Activated CD4-positive, CD25-positive, alpha-beta regulatory T cell treated with anti-CD3 and anti-CD28 coated beads, Interleukin-2, amount 50 U/mL, for 24 hours (primary cell): ENCODE results near the gene PLPP3.

Experiments
- ATAC-seq, 2 donors: fragments of 150-1000 bp; cut with Tn5 transposase; one replicate each; pipeline ENCODE4 v1.10.0; 2021; ENCODE audit warnings: mild to moderate bottlenecking in 1 of 2, moderate library complexity in 1 of 2

The PLPP3 gene

DNA sequence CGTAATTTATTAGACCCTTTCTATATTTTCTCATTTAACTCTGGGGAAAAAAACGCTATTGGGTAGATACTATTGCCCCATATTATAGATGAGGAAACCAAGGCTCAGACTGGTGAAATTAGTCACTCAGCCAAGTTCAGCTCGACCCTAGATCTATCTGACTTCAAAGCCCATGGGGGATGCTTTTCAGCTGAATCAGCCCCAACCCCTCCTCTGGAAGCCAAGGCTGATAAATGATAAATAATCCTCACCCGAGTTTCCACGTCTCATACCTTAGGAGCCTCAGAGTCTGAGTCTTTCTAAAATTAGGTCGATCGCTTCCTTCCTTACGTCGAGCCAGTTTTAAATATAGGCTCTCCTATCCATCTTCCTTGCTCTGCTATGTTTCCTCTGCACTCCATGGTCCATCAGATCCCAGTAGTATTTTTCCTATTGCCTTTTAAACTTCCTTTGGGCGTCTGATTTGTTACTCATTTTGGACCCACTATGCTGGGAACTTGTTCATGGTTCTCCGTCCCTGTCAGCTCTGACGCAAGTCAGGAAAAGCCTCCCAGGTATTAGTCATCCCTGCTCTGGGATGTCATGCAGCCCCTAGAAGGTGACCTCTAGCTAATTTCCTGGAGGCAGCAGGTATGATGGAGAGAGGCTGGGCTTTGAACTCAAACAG, 122.8 kb downstream of the PLPP3 start:
- ATAC-seq: no peak

GRCh38 chr1:56453417-56454078, 125.8 kb downstream of the PLPP3 start:
- no peak for ATAC-seq

DNA sequence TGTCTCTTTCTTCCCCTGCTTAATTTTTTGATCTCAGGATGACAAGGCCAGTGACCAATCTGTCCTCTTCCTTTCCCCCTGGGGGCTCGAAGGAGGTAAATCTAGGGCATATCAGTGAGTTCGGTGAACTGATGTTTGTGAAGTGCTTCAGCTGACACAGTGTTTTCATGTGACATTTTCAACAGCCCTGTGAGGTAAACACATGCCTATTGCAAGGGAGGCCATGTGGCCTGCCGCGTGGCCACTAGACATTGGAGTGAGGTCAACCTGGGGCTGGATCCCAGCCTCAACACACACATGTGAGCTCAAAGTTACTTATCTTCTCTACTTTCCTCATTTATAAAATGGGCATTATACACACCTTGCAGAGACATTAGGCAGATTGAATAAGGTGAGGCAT, 126.3 kb downstream of the PLPP3 start:
- no peak for ATAC-seq

DNA sequence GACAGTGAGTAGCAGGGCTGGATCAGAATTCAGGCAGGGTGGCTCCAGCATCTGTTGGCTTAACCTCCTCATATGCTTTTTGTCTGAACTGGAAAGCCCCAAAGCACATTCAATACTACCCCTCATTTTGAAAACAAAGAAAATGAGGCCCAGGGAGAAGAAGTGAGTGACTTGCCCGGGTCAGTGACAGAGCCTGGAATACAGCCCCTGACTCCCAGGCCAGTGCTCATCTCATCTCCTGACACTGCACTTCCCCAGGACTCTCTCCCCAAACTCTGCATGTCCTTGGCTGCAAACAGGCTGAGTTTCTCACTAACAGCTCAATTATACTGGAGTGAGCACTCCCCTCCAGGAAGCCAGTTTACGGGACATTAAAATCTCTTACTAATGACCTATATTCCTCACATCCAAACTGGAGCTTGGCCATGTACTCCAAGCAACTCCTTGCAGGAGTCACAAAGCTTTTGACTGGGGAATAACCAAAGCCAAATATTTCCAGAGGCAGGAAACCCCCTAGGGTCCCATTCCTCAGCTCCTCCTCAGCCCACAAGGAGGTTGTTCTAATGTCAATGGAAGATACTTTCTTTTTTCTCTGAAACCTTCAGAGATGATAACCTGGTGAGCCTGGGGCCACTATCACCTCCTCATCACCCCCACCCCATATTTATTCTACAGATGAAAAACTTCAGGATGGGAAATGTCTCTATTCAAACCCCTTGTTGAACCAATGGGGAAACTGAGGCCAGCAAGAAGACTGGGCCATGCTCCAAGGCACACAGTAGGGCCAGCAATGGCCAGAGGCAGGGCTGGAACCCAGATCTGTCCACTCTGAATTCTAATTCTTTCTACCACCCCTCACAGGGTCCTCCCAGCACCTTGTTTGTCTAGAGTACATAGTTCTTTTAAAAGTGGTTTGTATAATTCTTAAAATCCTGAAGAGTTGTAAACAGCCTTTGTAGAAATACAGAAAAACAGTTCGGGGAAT, 127.0 kb downstream of the PLPP3 start:
- ATAC-seq: no peak

GRCh38 chr1:56451491-56451890, 127.9 kb downstream of the PLPP3 start:
- ATAC-seq: no peak

DNA sequence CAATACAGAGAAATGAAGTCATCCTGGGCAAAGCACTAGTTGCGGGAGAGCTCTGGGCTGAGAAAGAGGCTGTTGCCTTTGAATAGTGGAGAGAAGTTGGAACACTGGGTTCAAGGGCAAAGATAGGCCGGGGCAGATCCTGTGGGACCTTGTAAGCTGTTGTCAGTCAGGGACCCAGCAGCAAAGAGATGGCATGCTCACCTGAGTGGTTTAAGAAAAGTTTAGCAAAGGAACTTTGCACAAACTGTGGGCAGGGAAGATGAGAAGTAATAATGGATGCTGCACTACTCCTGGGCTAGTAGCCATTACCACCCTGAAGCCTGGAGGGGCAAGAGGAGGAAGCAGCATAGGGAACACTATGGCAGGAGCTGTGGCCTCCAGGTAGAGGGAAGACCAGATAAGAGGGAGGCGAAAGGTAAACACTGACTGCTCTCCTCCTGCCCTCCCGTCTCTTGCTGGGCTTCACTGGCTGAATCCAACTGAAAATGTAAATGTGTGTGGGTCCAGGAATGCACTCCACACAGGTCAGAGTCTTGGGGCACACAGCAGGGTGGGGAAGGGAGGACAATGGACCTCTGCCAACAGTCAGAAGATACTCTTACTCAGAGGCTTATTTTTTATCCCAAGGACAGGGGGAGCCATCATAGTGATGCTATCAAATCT, 129.2 kb downstream of the PLPP3 start:
- no peak for ATAC-seq

- no peak for ATAC-seq
Observed at GRCh38 chr1:56448529-56449300, 130.6 kb downstream of the PLPP3 start.

- no peak for ATAC-seq
Observed at GRCh38 chr1:56447823-56448222, 131.5 kb downstream of the PLPP3 start.

- no peak for ATAC-seq
Observed at GRCh38 chr1:56446531-56447098, 132.7 kb downstream of the PLPP3 start.

DNA sequence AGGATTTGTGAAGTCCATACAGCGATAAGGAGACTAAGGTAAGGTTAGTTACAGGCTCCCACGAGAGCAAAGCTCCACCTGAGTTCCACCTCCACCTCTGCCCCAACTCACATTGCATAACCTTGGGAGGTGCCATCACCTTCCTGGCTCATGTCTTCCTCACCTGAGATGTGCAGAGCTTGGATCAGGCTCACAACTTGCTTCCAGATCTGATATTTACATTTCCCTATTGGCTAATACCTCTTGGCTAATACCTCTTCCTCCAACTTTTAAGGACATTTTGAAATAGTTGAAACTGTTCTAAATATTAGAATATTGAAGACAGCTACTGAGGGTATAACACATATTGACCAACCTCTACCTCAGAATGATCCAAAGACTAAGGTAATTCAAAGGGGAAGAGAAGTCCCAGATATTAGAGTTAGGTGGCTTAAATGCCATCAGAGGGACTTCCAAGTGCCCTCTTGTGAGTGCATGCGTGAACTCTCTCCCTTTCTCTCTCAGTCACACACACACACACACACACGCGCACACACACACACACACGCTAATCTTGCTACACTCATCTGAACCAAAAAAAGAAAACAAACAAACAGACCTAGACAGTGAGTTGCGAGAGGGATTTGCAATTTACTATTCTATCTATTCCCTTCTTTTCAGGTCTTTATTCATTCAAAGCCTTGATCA, 134.3 kb downstream of the PLPP3 start:
- no peak for ATAC-seq
